NCI-H187 (cell line): Measurements from ENCODE around the gene FBXO31.

Source experiments
- DNase-seq, 2 experiments: peaks; one replicate each; lab custom pipeline; 2025; lab: John Stamatoyannopoulos, UW

The FBXO31 gene

GRCh38 chr16:87309620-87310525 is 73.7 kb downstream of the FBXO31 start:
- no peak for DNase-seq

GRCh38 chr16:87308826-87309225 is 74.8 kb downstream of the FBXO31 start:
- DNase-seq, result no peak

DNA sequence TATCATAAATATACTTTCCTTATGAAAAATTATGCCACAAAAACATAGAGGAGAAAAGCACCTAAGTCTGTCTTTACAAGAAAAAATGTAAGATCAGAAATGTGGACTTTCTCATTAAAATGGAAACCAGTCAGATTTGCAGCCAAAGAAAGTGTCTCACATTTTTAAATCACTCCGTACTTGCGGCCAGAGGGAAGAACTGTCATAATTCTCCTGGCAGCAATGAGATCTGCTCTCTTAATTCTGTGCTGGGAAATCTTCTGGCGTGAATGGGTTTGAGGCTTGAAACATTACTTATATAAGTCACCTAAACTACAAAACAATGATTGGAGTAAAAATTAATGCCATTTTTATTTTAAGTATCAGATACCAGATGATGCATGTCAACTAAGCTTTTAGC is 77.1 kb downstream of the FBXO31 start:
- DNase-seq, result no peak

GRCh38 chr16:87305505-87306391 is 77.8 kb downstream of the FBXO31 start:
- no peak for DNase-seq

DNA sequence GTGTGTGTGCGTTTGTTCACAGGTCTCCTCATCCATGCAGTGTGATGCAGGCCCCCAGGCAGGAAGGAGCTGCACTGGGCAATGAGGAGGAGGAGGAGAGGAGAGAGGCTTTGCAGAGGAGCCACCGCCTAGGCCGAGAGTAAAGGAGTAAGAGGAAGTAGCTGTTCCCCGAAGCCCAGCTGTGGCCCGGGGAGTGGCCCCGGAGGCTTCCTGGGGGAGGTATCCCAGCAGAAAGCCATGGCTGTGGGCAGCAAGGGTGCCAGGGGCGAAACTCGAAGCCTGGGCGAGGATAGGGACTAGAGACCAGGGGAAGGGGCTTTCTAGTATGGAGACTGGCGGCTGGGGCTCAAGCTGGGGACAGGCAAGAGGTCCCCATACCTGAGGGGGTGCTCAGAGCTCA is 78.6 kb downstream of the FBXO31 start:
- DNase-seq, result no peak

GRCh38 chr16:87303962-87304521 is 79.5 kb downstream of the FBXO31 start:
- no peak for DNase-seq

DNA sequence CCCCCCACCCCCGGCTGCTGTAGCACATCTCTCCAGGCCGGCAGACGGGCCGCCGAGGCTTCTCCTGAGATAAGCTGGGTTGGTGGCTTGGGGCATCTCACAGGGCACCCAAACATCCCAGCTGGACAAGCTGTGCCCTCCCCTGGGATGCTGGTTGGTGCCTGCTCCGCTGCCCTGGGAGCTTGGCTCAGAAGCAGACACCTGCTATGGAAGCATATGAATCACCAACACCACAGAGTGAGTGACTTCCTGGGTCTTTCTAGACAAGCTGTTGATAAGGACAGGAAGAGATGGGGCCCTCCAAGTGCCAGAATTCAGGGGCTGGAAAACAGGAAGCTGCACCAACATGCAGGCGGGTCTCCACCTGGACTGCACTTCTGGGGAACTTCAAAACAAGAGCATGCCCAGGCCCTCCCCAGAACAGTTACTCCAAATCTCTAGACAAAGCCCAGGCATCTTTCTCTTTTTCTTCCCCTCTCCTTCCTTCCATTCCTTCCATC is 80.1 kb downstream of the FBXO31 start:
- DNase-seq, result no peak

GRCh38 chr16:87298857-87299465 is 84.6 kb downstream of the FBXO31 start:
- DNase-seq, result no peak

DNA sequence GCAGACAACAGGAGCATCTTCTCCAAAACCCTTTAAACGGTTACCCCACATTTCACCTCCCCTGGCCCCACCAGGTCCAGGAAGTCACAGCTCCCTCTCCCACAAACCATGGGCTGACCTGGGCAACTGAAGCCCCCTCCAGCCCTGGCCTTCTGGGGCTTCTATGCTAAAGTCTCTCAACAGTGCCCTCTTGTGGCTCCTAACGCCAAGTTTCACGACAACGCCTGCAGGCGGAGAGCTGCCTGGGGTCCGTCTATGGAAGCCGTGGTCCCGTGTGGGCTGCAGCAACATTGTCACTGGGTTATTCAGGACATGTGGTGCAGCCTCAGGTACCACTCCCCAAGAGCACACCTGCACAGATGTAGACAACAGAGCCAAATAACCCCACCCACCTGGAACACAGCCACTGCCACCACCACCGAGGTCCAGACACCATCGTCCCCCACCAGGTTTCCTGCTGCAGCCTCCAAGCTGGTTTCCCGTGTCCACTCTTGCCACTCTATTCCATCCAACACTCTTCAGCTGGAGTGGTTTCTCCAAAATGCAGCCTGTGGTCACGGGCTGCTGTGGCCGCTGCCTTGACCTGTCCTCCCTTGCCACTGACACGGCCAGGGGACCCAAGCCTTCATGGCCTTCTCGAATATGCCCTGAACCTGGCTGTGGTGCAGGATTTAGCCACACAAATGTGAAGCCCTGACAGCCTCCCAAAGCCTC is 85.5 kb downstream of the FBXO31 start:
- no peak for DNase-seq

- no peak for DNase-seq
Observed at GRCh38 chr16:87297407-87297806, 86.2 kb downstream of the FBXO31 start.

GRCh38 chr16:87295661-87296531 is 87.7 kb downstream of the FBXO31 start:
- no peak for DNase-seq

- no peak for DNase-seq
Observed at GRCh38 chr16:87295259-87295658, 88.3 kb downstream of the FBXO31 start.

DNA sequence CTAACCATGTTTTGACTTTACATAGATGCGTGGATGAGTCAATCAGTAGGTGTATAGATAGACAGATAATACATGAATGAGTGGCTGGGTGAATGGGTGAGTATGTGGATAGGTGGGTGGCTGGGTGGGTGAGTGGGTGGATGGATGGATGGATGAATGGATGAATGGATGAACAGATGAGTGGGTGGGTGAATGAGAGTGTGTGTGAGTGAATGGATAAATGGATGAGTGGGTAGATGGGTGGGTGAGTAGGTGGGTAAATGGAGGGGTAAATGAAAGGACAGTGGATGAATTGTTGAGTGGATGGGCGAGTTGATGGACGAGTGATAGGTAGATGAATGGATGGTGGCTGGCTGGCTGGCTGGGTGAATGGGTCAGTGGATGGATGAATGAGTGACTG is 89.6 kb downstream of the FBXO31 start:
- no peak for DNase-seq

- DNase-seq, result no peak
Observed at GRCh38 chr16:87291944-87292343, 91.6 kb downstream of the FBXO31 start.

DNA sequence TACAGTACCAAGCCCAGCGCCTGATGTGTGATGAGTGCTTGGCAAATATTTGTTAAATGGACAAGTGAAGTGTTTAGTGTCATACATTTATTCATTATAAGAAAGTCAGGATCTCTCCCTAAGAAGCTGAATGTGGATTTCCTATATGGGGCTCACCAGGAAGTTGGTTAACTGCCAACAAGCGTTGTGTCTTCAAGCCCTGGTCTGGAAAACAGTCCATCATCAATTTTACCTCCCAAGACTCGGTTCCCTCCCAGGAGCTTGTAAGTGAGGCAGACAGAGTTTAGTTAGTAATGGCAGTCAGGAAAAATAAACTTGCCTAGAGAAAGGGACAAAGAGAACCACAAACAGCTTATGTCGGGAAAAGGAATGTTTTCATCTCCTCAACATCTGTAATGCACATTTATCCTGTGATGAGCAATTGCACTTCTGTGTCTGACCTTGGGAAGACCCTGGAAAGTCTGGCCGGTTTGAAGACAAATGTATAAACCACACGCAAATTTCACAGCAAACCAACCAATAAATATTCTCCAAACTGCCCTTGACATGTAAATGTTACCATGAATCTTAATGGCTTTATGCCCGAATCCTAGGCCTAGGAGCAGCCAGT is 94.7 kb downstream of the FBXO31 start:
- DNase-seq, result no peak

DNA sequence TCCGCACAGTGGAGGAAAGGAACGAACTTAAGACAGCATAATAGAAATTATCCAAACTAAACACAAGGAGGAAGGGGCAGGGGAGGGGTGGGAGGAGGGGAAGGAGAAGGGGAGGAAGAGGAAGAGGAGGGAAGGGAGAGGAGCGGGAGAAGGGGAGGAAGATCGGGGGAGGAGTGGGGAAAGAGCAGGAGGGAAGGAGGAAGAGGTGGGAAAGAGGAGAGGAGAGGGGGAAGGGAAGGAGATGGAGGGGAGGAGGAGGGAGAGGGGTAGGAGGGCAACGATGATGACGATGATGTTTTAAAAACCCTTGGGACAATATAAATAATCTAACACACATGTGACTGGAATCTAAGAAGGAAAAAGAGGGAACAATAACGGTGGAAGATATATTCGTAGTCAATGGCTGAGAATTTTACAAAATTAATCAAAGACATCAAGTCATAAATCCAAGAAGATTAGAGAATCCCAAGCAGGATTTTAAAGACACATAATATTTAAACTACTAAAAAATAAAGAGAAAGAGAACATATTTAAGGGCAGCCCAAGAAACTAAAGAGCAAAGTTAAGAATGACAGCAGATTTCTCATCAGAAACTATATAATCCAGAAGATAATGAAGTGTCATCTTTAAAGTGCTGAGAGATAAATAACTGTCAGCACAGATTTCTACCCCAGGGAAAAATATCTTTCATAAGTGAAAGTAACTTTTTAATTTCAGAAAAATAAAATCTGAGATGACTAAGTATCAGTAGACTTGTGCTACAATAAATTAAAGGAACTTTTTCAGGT is 96.5 kb downstream of the FBXO31 start:
- no peak for DNase-seq

GRCh38 chr16:87284183-87284582 is 99.4 kb downstream of the FBXO31 start:
- DNase-seq, result no peak

DNA sequence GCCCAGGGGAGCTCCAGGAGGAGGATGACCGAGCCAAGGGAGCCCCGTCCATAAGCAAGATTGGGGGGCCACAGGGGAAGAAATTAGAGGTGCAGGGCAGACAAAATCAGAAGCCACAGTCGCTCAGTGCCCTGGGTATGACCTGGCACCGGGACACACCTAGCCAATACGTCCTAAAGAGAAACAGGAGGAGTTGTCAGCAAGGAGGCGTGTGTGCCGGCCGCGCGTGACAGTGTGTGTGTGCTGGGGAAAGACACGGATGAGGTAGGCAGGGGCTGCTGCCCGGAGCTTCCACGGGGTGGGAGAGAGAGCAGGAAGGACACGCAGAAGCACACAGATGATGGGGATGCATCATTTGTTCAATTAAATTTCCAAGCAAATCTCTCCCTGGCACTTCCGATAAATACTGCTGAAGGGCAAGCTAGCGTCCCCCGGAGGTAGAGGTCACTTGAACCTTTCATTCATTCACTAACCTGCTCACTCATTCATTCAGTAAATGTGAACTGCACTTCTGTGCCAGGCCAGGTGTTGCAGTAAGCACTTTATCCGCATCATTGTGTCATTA is 104.4 kb downstream of the FBXO31 start:
- DNase-seq, result no peak
